GM19463 (cell line): ENCODE results near the gene LEPR.
"Not testable (repeated sequence)": the region's sequence is repeated elsewhere in the genome, so short reads cannot be mapped to it uniquely, and the experiment has no call there.

Experiments used
- ATAC-seq: cut with Tn5 transposase; IDR thresholded peaks from one replicate; pipeline ENCODE4 v1.9.1; 2021; ENCODE audit warnings: mild to moderate bottlenecking, moderate library complexity; ENCODE audit not compliant: unreplicated experiment

The LEPR gene

DNA sequence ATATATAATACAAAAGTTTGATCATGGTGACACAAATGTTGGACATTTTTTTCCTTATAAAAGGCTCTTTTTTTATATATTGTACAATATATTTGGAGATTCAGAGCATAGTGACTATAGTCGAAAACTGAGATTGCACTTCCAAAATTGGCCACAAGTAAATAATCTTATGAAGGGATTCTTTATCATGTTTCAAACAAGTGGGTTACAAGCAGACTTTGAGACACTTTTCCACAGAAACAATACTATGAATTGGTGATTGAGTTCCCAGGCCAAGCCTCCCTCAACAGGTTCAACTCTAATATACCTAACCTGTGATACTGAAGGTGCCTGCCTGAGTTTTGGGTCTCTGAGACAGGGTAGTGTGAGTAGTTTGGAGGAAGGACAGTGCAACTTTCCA lies 13.8 kb downstream of the LEPR start:
- ATAC-seq: no peak

DNA sequence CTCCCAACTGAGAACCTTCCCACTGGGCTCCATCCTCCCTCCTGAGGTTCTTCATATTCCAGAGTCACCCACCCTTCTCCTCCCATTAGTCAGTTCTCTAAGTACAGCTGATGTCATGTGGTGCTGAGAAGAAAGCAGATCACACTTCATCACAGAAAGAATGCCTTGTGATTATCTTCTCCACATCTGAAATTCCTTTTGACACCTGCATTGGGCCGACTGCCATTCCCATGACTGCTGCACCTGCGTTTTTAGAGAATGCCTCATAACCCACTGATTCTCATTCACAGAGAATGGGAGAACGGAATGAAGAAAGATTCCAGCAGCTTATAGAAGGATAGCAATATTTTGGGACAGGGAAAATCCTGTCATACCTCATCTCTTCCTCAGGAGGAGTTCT lies 14.3 kb downstream of the LEPR start:
- ATAC-seq: no peak

DNA sequence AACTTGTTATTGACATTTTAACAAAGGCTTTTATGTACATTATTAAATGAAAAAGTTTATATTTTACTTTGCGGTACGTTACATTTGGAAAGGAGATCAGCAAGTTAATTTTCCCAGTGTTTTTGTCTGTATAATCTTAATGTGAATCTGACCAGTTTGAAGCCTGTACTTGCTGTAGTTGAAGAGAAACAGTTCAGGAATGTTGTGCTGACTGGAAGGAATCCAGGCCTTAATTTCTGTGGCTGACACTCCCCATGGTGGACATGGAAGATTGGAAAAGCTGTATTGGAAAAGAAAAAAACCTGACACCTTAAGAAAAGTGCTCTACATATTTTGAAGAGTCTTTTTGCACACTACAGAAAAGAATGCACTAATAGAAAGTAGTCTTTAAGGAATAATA lies 15.5 kb downstream of the LEPR start:
- ATAC-seq: no peak

DNA sequence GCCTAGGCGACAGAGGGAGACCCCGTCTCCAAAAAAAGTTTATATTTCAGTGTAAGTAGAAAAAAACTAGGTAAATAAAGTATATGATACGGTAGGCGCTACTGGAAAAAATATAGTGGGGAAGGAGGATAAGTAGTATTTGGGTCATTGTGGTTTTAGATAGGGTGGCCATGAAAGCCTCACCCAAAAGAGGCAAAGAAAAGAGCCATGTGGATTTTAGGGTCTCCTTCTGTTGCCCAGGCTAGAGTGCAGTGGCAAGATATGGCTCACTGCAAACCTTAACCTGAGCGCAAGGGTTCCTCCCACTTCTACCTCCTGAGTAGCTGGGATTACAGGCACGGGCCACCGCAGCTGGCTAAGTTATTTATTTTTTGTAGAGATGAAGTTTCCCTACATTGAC lies 17.1 kb downstream of the LEPR start:
- no peak for ATAC-seq

DNA sequence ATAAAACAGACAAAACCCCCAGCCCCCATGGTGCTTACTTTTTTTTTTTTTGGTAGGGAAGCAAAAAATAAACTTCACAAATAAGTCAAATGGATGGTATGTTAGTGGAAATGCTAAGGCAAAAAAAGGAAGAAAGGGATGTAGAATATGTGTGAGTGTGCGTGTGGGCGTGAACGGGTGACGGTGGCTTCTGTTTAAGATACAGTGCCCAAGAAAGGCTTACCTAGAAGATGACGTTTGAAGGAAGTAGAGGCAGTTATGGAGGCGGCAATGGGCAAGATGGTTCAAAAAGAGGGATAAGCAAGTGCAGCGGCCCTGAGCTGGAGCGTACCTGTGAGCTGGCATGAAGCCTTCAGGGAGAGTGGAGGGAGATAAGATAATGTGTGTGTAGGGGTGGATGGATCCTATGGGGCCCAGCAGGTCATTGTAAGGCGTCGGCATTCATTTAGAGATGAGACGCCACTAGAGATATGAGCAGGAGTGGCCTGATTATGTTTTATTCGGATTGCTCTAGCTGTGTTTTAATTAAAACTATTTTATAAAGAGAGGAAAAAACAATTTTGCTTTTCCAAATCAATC lies 19.9 kb downstream of the LEPR start:
- no peak for ATAC-seq

- ATAC-seq: no peak
These were observed 20.4 kb downstream of the LEPR start for GRCh38 chr1:65440915-65441314.

DNA sequence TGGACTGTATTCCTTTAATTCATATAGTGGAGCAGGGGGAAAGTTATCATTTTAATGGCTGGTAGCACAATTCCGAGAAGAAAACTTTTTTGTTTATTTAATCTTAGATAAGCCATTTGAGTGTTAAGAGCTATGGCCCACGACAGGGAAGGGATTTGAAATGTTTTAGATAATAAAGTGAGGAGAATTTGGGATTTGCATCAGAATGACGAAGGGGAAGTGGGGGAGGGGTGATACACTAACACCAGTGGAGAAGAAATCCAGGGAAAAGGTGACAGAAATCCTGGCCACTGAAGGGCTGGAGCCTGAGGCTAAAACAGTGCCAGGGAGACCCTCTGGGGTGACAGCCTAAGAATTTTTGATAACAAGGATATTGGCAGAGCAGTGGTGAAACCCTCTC lies 21.0 kb downstream of the LEPR start:
- ATAC-seq: no peak

- ATAC-seq: no peak
These were observed 22.0 kb downstream of the LEPR start for GRCh38 chr1:65442442-65442841.

- no peak for ATAC-seq
These were observed 23.2 kb downstream of the LEPR start for GRCh38 chr1:65443647-65444046.

DNA sequence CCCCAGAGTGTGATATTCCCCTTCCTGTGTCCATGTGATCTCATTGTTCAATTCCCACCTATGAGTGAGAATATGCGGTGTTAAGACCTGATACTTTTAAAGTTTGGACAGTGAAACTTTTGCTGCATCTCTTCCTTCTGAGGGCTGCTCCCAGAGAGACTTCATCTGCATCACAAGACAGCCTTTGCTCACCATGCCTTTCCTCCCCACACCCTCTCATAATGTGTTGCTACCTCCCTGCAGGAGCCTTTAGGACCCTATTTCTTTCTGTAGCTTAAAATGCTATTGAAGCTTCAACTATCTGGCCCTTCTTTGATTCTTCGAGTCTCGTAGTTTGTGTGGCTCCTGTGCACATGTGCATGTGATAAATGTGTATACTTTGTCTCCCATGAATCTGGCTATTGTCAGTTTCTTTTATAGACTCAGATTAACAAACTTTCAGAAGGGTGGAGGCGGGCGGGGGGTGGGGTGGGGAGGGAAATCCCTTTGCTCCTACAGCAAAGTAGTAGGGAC lies 23.7 kb downstream of the LEPR start:
- no peak for ATAC-seq

DNA sequence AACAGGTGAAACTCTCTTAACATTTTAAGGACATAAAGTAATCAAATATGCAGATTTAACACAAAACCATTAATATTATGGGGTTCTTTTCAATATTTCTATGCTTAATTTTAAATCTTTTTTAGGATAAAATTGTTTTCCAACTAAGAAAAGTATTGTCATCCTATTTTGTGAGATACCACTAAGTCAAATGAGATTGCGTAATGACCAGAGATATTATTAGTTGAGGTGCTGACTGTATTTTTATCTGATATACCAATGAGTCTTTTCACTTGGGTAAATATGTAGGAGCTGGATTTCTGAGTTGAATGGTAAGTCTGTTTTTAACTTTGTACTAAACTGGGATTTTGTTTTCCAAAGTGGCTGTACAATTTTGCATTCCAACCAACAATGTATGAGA lies 25.4 kb downstream of the LEPR start:
- no peak for ATAC-seq

DNA sequence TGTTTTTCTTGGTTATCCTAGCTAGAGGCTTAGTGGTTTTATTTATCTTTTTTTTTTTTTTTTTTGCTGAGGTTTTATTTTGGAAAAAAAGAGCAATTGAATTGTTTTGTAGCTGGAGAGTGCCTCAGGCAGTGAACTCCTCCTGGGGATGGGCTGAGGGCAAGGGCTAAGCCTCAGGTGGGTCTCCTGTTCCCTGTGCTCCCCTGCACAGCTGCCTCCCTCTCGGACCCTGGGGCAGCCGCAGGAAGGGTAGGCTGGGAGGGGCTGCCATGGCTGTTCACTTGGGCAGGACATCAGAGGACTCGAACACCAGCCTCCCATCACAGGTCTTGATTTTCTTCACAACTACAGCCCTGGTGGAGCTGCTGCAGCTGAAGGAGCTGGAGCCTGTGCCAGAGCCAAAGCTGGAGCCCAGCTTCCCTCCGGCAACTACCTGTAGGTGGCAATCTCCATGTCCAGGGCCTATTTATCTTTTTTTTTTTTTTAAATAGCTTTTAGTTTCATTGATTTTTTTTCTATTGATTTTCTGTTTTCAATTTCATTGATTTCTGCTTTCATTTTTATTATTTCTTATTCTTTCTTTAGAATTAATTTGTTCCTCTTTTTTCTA lies 28.9 kb downstream of the LEPR start:
- no peak for ATAC-seq

DNA sequence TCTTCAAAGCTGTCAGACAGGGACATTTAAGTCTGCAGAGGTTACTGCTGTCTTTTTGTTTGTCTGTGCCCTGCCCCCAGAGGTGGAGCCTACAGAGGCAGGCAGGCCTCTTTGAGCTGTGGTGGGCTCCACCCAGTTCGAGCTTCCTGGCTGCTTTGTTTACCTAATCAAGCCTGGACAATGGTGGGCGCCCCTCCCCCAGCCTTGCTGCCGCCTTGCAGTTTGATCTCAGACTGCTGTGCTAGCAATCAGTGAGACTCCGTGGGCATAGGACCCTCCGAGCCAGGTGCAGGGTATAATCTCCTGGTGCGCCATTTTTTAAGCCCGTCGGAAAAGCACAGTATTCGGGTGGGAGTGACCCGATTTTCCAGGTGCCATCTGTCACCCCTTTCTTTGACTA lies 35.2 kb downstream of the LEPR start:
- not testable (repeated sequence) for ATAC-seq

DNA sequence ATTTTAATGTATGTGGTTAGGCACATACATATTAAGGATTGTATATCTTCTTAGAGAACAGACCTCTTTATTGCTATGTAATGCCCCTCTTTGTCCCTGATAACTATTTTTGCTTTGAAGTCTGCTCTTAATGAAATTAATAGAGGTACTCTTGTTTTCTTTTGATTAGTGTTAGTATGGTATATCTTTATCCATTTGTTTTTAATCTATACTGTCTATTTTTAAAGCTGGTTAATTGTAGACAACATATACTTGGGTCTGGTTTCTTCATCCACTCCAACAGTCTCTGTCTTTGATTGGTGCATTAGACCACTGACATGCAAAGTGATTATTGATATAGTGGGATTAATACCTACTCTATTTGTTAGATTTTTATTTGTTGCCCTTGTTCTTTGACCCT lies 36.0 kb downstream of the LEPR start:
- no peak for ATAC-seq

GRCh38 chr1:65457868-65458267 lies 37.4 kb downstream of the LEPR start:
- ATAC-seq: no peak

- no peak for ATAC-seq
These were observed 38.4 kb downstream of the LEPR start for GRCh38 chr1:65458730-65459396.

DNA sequence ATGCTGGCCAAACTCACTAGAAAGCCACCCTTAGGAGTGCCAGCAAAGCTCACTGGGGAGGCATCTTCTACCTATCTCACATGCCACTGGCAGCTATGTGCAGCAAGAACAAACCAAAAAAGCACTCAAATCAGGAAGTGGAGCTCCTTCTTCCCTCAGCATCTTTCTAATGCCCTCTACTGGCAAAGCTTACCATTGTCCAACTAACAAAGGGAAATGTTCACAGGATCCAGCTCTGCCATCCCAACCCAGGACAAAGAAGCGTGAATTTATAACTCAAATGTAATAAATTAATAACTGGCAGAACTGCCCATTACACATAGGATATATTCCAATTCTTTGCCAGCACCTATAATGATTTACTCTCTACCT lies 38.9 kb downstream of the LEPR start:
- no peak for ATAC-seq

- ATAC-seq: not testable (repeated sequence)
These were observed 45.4 kb downstream of the LEPR start for GRCh38 chr1:65465837-65466236.

GRCh38 chr1:65467536-65467935 lies 47.1 kb downstream of the LEPR start:
- ATAC-seq: no peak

DNA sequence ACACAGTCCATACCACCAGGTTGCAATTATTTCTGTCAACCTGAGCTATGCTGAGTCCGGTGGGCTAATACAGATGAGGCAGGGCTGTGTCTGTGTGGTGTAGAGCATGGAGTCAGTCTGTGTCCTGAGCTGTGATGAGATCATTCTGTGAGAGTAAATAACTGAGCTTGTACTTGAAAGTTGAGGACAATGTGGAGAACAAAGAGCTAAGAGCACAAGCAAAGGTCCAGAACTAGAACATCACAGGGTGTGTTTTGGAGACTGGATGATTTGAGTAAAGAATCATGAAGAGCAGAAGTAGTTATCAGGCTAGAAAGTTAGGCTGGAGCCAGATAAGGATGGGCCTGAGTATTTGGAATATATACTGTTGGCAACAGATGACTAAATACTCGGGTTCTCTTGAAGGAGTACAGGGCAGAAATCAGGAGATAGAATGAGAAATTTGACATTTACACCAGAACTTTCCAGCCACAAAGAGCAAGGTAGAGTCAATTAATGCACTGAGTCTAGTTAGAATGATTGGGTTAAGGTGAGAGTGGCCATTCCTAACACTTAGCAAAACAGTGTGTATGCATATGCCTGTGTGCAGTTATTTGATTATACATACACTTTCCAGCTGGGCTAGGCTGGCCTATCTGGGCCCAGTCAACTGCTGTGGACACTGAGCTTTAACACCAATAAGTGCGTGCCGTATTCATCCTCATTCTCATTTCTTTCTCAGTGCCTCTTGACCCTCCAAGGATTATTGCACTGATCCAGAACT lies 48.8 kb downstream of the LEPR start:
- no peak for ATAC-seq

GRCh38 chr1:65469889-65470340 lies 49.4 kb downstream of the LEPR start:
- ATAC-seq: no peak
